RWPE1 (cell line): ENCODE results near the gene CD300LF.
A peak's percentile ranks its signal among the peaks of the same experiment; 100 is the strongest.

Experiments used
- CTCF ChIA-PET: fragments of 350-600 bp; sonication (Branson Sonifier 250); formaldehyde crosslinking; extraction: SDS; loops from one replicate; lab custom pipeline; 2021; lab: Yijun Ruan, JAX
- POLR2A ChIA-PET: fragments of 400-600 bp; formaldehyde crosslinking; extraction: SDS; loops from one replicate; lab custom pipeline; 2020; ENCODE audit warnings: antibody characterized with exemption; ENCODE audit not compliant: low non-redundant PET; lab: Yijun Ruan, JAX
- DNase-seq: peaks from one replicate; pipeline ENCODE4 v3.0.0; 2012; ENCODE audit warnings: low spot score
- H3K27ac ChIP-seq: fragments of 450-650 bp; 2 replicates; pipeline ENCODE4 v1.5.1; 2017
- CTCF ChIP-seq: fragments of 450-650 bp; conservative IDR thresholded peaks from 2 replicates; pipeline ENCODE4 v1.5.1; 2017; ENCODE audit warnings: low read depth, mild to moderate bottlenecking

Gene CD300LF

GRCh38 chr17:74734256-74734655 lies 21.5 kb upstream of the CD300LF start:
- TF ChIP-seq CTCF: no peak
- ChIA-PET POLR2A (no interaction called here), CTCF (interaction anchor here (0.6 kb wide), 1 partner anchor 57 kb away, joined by 3 read pairs; no protein-coding TSS in a partner anchor)
- no peak for DNase-seq
- H3K27ac ChIP-seq: no peak overlapping the region

- ChIA-PET POLR2A (no interaction called here), CTCF (interaction anchor here (0.6 kb wide), 1 partner anchor 57 kb away, joined by 3 read pairs; no protein-coding TSS in a partner anchor)
- DNase-seq: no peak
- no peak for TF ChIP-seq CTCF
- H3K27ac ChIP-seq: no peak overlapping the region
Observed at GRCh38 chr17:74733365-74734122, 20.8 kb upstream of the CD300LF start.

- CTCF ChIA-PET: interaction anchor here (0.5 kb wide), 1 partner anchor 172 kb away, joined by 3 read pairs; no protein-coding TSS in a partner anchor
- no peak for TF ChIP-seq CTCF
- POLR2A ChIA-PET: no interaction called here
Observed at GRCh38 chr17:74732042-74732867, 19.5 kb upstream of the CD300LF start.

GRCh38 chr17:74731347-74731605 lies 18.6 kb upstream of the CD300LF start:
- no peak overlapping the region for H3K27ac ChIP-seq
- POLR2A ChIA-PET: no interaction called here
- CTCF ChIA-PET: no interaction called here
- TF ChIP-seq CTCF: no peak
- no peak for DNase-seq

More at GRCh38 chr17:74732042-74732867, 19.5 kb upstream of the CD300LF start:
- no peak for DNase-seq
- no peak overlapping the region for H3K27ac ChIP-seq

- ChIA-PET CTCF (no interaction called here), POLR2A (no interaction called here)
- 0 out of 2 replicates have a peak overlapping the region, but pooled peaks have one; percentile 12 for H3K27ac ChIP-seq
- no peak for TF ChIP-seq CTCF
- DNase-seq: no peak
Observed at GRCh38 chr17:74730491-74731346, 18.0 kb upstream of the CD300LF start.

- no peak for DNase-seq
- ChIA-PET POLR2A (no interaction called here), CTCF (no interaction called here)
- no peak overlapping the region for H3K27ac ChIP-seq
- TF ChIP-seq CTCF: no peak
Observed at GRCh38 chr17:74729866-74730265, 17.1 kb upstream of the CD300LF start.
